ENCODE data around the gene ARHGAP36.

The ARHGAP36 gene, protein sequence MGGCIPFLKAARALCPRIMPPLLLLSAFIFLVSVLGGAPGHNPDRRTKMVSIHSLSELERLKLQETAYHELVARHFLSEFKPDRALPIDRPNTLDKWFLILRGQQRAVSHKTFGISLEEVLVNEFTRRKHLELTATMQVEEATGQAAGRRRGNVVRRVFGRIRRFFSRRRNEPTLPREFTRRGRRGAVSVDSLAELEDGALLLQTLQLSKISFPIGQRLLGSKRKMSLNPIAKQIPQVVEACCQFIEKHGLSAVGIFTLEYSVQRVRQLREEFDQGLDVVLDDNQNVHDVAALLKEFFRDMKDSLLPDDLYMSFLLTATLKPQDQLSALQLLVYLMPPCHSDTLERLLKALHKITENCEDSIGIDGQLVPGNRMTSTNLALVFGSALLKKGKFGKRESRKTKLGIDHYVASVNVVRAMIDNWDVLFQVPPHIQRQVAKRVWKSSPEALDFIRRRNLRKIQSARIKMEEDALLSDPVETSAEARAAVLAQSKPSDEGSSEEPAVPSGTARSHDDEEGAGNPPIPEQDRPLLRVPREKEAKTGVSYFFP

DNA sequence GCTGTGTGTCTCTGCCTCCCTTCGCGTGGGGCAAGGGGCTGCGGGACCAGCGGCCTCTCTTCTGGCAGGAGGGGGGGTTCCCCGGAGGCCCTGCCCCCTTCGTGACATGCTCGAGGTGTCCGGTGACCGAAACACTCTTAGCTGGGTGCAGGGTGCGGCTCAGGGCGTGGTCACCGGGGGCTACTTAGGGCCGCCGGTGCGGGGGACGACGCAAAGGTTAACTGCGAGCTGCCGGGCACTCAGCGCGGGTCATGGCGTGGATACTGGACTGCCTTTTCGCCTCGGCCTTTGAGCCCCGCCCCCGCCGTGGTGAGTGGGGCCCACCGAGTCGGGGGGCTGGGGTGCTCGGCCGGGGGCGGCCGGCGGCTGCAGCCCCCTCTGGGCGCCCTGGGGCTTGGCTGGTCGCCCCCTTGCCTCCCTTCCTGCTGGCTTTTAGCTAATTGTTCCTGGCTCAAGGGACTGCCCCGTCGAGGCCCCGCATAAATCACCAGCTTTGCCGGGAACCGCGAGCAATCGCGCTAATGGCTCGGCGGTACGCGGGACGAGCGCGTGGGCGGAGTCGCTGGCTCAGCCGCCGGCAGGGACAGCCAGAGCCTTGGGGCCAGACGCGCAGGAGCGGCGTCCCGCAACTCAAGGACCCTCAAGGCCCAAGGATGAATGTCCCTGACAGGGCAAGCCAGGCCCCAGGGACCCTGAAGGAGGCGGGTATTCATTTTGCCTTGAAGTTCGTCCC lies at the start of gene ARHGAP36:
ARHGAP36 (plus strand) TSS at position 211 of the 733 bp plus-strand sequence. CDS start 23,320 bp downstream, outside the sequence.
- no peak for DNase-seq (ENCODE audit: low read depth)
- no peak within 1 kb of the TSS for H3K4me3 ChIP-seq (ENCODE audit: low read length)
- TF ChIP-seq, protein P1, sequence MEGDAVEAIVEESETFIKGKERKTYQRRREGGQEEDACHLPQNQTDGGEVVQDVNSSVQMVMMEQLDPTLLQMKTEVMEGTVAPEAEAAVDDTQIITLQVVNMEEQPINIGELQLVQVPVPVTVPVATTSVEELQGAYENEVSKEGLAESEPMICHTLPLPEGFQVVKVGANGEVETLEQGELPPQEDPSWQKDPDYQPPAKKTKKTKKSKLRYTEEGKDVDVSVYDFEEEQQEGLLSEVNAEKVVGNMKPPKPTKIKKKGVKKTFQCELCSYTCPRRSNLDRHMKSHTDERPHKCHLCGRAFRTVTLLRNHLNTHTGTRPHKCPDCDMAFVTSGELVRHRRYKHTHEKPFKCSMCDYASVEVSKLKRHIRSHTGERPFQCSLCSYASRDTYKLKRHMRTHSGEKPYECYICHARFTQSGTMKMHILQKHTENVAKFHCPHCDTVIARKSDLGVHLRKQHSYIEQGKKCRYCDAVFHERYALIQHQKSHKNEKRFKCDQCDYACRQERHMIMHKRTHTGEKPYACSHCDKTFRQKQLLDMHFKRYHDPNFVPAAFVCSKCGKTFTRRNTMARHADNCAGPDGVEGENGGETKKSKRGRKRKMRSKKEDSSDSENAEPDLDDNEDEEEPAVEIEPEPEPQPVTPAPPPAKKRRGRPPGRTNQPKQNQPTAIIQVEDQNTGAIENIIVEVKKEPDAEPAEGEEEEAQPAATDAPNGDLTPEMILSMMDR (conservative IDR thresholded peaks at IDR 0.05; ENCODE audit: low read length): no peak

DNA sequence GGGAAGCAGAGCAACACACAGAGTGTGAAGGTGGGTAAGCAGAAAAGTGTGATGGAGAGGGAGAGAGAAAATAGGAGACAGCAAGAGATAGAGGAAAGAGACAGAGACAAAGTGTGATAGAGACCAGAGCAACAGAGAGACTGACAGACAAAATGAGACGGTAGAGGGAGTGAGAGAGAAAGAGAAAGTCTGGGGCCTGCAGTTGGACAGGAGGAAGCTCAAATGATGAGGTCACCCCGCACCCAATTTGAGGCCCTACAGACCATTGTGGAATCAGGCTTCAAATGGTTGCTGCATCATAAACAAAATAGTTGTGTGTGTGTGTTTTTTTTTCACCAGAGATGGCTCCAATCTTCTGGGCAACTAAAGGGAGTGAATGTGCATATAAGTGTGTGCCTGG lies 48.0 kb upstream of the ARHGAP36 start:
- DNase-seq (ENCODE audit: low read depth): no peak
- no peak overlapping the region for H3K4me3 ChIP-seq (ENCODE audit: low read length)
- TF ChIP-seq, protein P1 (conservative IDR thresholded peaks at IDR 0.05; ENCODE audit: low read length): no peak

DNA sequence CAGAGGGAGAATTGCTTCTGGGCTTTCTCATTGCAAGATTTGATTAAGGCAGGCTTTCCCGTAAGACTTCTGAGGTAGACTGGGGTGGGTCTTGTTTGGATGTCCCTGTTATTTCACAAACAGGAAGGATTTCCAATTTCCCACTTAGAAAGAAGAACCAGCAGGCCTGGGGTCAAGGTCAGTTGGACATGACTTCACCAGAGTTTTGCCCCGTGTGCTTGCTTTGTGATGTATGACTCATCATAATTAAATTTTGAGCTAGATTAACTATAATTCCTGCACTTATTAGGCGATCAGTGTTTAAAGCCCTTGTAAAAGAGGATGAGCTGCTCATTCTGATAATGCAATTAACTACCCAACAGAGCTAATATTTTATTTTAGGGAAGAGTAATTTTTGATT lies 32.8 kb upstream of the ARHGAP36 start:
- DNase-seq (ENCODE audit: low read depth): no peak
- TF ChIP-seq, protein P1 (conservative IDR thresholded peaks at IDR 0.05; ENCODE audit: low read length): no peak
- H3K4me3 ChIP-seq (ENCODE audit: low read length): no peak overlapping the region

DNA sequence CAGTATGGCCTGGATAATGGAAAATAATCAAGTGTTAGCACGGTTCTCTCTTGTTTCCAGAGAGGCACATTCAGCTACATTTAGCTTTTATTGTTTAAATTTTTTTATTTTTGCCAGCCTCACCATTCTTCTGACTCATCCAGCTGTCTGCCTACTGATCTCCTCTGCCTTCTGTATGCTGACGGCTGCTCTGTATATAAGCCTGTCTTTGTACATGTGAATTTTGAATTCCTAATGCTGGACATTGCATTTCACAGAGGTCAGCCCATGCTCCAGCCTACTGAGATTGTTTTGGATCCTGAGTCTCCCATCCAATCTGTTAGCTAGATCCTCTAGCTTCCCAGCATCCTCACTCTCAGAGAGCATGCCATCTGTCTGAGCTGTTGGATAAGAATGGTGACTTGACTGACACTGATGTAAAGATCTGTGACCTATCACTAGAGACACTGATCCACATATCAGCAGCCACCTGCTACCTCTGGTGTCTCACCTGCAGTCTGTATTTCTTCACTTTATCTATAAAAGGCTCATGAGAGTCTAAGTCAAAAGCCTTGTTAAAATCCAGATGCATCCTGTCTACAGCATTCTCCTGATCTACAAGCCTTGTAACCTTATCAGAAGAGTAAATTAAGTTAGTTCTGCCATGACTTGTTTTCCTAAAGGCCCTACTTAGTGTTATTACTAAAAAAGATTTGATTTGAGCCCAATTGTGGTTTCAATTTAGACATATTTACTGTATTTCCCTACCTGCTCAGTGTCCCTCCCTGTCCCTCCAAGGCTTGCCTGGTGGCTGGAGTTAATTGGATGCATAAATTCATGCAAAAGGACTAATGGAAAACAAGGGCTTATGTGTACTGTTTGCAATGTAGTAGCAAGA lies 25.6 kb upstream of the ARHGAP36 start:
- no peak overlapping the region for H3K4me3 ChIP-seq (ENCODE audit: low read length)
- DNase-seq (ENCODE audit: low read depth): no peak
- TF ChIP-seq, protein P1 (conservative IDR thresholded peaks at IDR 0.05; ENCODE audit: low read length): no peak

DNA sequence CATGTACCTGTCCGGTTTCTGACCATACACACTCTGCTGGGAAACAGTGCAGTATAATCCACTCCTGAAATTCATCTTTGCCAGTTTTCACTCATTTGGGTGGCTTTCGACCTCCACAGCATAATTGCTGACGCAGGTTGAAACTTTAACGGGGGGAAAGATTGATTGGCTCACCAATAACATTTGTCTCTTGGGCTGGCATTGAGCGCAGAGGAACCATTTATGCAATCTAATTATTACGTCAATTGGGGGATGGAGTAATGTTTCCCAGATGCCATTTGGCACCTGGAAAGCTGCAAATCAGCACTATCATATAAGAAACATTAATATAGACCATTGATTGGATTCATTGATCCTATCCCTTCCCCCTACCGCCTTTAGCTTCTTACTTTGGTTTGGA lies 24.1 kb upstream of the ARHGAP36 start:
- H3K4me3 ChIP-seq (ENCODE audit: low read length): no peak overlapping the region
- DNase-seq (ENCODE audit: low read depth): no peak
- TF ChIP-seq, protein P1 (conservative IDR thresholded peaks at IDR 0.05; ENCODE audit: low read length): no peak

DNA sequence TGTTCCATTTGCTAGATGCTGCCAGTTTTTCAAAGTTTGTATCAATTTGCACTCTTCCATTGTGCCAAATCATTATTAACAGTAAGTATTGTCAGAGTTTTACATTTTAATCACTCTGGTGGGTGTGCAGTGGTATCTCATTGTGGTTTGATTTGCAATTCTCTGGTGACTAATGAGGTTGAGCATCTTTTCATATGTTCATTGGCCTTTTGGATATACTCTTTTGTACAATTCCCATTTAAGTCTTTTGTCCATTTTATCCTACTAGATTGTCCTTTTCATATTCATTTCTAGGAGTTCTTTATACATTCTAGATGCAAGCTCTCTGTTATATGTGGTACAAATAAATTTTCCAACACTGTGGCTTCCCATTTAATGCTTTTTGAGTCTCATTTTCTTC lies 17.4 kb upstream of the ARHGAP36 start:
- no peak overlapping the region for H3K4me3 ChIP-seq (ENCODE audit: low read length)
- no peak for DNase-seq (ENCODE audit: low read depth)
- TF ChIP-seq, protein P1 (conservative IDR thresholded peaks at IDR 0.05; ENCODE audit: low read length): no peak
